Vagina (tissue), 2 donors: ENCODE data around the gene ZCCHC7.

ENCODE experiments used
- CTCF ChIP-seq, 3 experiments: fragments of 450-650 bp in 2 of 3; fragments of 200-600 bp in 1 of 3; sonication (generic) in 1 of 3; IDR thresholded peaks; one replicate each; pipeline ENCODE4 v1.5.1; 2017 to 2019; ENCODE audit warnings: antibody characterized with exemption in 3 of 3, mild to moderate bottlenecking in 2 of 3, moderate library complexity in 2 of 3
- POLR2A ChIP-seq, 2 donors: fragments of 450-650 bp; IDR thresholded peaks; one replicate each; pipeline ENCODE4 v1.6.1; 2017; ENCODE audit warnings: antibody characterized with exemption in 2 of 2, mild to moderate bottlenecking in 2 of 2, moderate library complexity in 2 of 2
- POLR2AphosphoS5 ChIP-seq, 2 donors: sonication (generic); formaldehyde crosslinking; IDR thresholded peaks; one replicate each; pipeline ENCODE4 v1.9.0; 2017; ENCODE audit warnings: antibody characterized with exemption in 2 of 2, mild to moderate bottlenecking in 2 of 2, low read depth in 1 of 2; ENCODE audit not compliant: insufficient read depth in 1 of 2

GRCh38 chr9:37369671-37370070 is 249.3 kb downstream of the ZCCHC7 start:
- TF ChIP-seq CTCF (IDR thresholded peaks at IDR 0.05) (no peak), POLR2AphosphoS5 (IDR thresholded peaks at IDR 0.05; ENCODE audit: insufficient read depth in 1 of 2, low read depth in 1 of 2) (no peak), POLR2A (IDR thresholded peaks at IDR 0.05) (no peak)
